Measurements from ENCODE around the gene KIAA1755.

Gene KIAA1755

GRCh38 chr20:38187517-38187916, 73.0 kb downstream of the KIAA1755 start:
- H3K36me3 ChIP-seq (ENCODE audit: control insufficient read depth, low read length): no peaks in the 10 kb centered on the region
- H3K27me3 ChIP-seq (ENCODE audit: control insufficient read depth, low read length): peaks cover 2% of the 10 kb centered on the region; the same call in 1 of the 2 replicates
- no peak for TF ChIP-seq EZH2phosphoT487 (IDR thresholded peaks at IDR 0.05; ENCODE audit: borderline replicate concordance, low read length)
- no peak overlapping the region for H3K4me3 ChIP-seq (ENCODE audit: low read length)
- H3K9me3 ChIP-seq (ENCODE audit: control insufficient read depth, insufficient read depth, low read length): no peaks in the 10 kb centered on the region
- H3F3A ChIP-seq (ENCODE audit: control insufficient read depth, insufficient read depth): no peaks in the 10 kb centered on the region
- H3K4me1 ChIP-seq (ENCODE audit: control insufficient read depth, low read length): no peaks in the 10 kb centered on the region
- H4K20me1 ChIP-seq (ENCODE audit: control insufficient read depth, insufficient read depth, low read depth, low read length): no peaks in the 10 kb centered on the region
- H3K4me2 ChIP-seq (ENCODE audit: low read length): no peak overlapping the region
- no peaks in the 10 kb centered on the region for H3K79me2 ChIP-seq (ENCODE audit: control insufficient read depth, low read length)
- H3K9me2 ChIP-seq (replicated peaks; ENCODE audit: control insufficient read depth, low read length): no peaks in the 10 kb centered on the region
- H3K27ac ChIP-seq (ENCODE audit: low read depth, low read length): no peak overlapping the region

- Histone ChIP-seq H3K9me2 (replicated peaks; ENCODE audit: control insufficient read depth, low read length) (no peaks in the 10 kb centered on the region), H3K9me3 (ENCODE audit: control insufficient read depth, insufficient read depth, low read length) (no peaks in the 10 kb centered on the region), H4K20me1 (ENCODE audit: control insufficient read depth, insufficient read depth, low read depth, low read length) (no peaks in the 10 kb centered on the region), H3F3A (ENCODE audit: control insufficient read depth, insufficient read depth) (no peaks in the 10 kb centered on the region), H3K27me3 (ENCODE audit: control insufficient read depth, low read length) (peaks cover 5% of the 10 kb centered on the region; the same call in 1 of the 2 replicates), H3K4me1 (ENCODE audit: control insufficient read depth, low read length) (no peaks in the 10 kb centered on the region), H3K79me2 (ENCODE audit: control insufficient read depth, low read length) (no peaks in the 10 kb centered on the region), H3K4me2 (ENCODE audit: low read length) (no peak overlapping the region), H3K36me3 (ENCODE audit: control insufficient read depth, low read length) (no peaks in the 10 kb centered on the region), H3K27ac (ENCODE audit: low read depth, low read length) (no peak overlapping the region), H3K4me3 (ENCODE audit: low read length) (no peak overlapping the region)
- TF ChIP-seq EZH2phosphoT487 (IDR thresholded peaks at IDR 0.05; ENCODE audit: borderline replicate concordance, low read length): no peak
Measured at GRCh38 chr20:38186788-38187221, 73.7 kb downstream of the KIAA1755 start.

GRCh38 chr20:38184101-38184500, 76.4 kb downstream of the KIAA1755 start:
- no peaks in the 10 kb centered on the region for H3K9me2 ChIP-seq (replicated peaks; ENCODE audit: control insufficient read depth, low read length)
- TF ChIP-seq CTCF (IDR thresholded peaks at IDR 0.05; ENCODE audit: low read depth, low read length, poor library complexity, severe bottlenecking): no peak
- no peak for TF ChIP-seq EZH2phosphoT487 (IDR thresholded peaks at IDR 0.05; ENCODE audit: borderline replicate concordance, low read length)
- no peaks in the 10 kb centered on the region for H3K79me2 ChIP-seq (ENCODE audit: control insufficient read depth, low read length)
- no peaks in the 10 kb centered on the region for H3F3A ChIP-seq (ENCODE audit: control insufficient read depth, insufficient read depth)
- H3K27me3 ChIP-seq (ENCODE audit: control insufficient read depth, low read length): peaks cover 5% of the 10 kb centered on the region; the same call in 1 of the 2 replicates
- no peak overlapping the region for H3K4me3 ChIP-seq (ENCODE audit: low read length)
- H3K4me1 ChIP-seq (ENCODE audit: control insufficient read depth, low read length): no peaks in the 10 kb centered on the region
- H3K36me3 ChIP-seq (ENCODE audit: control insufficient read depth, low read length): no peaks in the 10 kb centered on the region
- no peak overlapping the region for H3K27ac ChIP-seq (ENCODE audit: low read depth, low read length)
- no peaks in the 10 kb centered on the region for H3K9me3 ChIP-seq (ENCODE audit: control insufficient read depth, insufficient read depth, low read length)
- no peaks in the 10 kb centered on the region for H4K20me1 ChIP-seq (ENCODE audit: control insufficient read depth, insufficient read depth, low read depth, low read length)
- H3K4me2 ChIP-seq (ENCODE audit: low read length): no peak overlapping the region

GRCh38 chr20:38181971-38182370, 78.6 kb downstream of the KIAA1755 start:
- Histone ChIP-seq H3K79me2 (ENCODE audit: control insufficient read depth, low read length) (no peaks in the 10 kb centered on the region), H3K27ac (ENCODE audit: low read depth, low read length) (no peak overlapping the region), H3K4me2 (ENCODE audit: low read length) (no peak overlapping the region), H3K36me3 (ENCODE audit: control insufficient read depth, low read length) (no peaks in the 10 kb centered on the region), H3F3A (ENCODE audit: control insufficient read depth, insufficient read depth) (no peaks in the 10 kb centered on the region), H4K20me1 (ENCODE audit: control insufficient read depth, insufficient read depth, low read depth, low read length) (no peaks in the 10 kb centered on the region), H3K4me3 (ENCODE audit: low read length) (no peak overlapping the region), H3K9me2 (replicated peaks; ENCODE audit: control insufficient read depth, low read length) (no peaks in the 10 kb centered on the region), H3K27me3 (ENCODE audit: control insufficient read depth, low read length) (peaks cover 5% of the 10 kb centered on the region; the same call in 1 of the 2 replicates), H3K4me1 (ENCODE audit: control insufficient read depth, low read length) (no peaks in the 10 kb centered on the region), H3K9me3 (ENCODE audit: control insufficient read depth, insufficient read depth, low read length) (no peaks in the 10 kb centered on the region)
- TF ChIP-seq CTCF (IDR thresholded peaks at IDR 0.05; ENCODE audit: low read depth, low read length, poor library complexity, severe bottlenecking): no peak
- no peak for TF ChIP-seq EZH2phosphoT487 (IDR thresholded peaks at IDR 0.05; ENCODE audit: borderline replicate concordance, low read length)

Measured in DOHH2 (cell line).